ENCODE results near the gene EHD2.
"Not testable (repeated sequence)": the region's sequence is repeated elsewhere in the genome, so short reads cannot be mapped to it uniquely, and the experiment has no call there.

EHD2 gene

DNA sequence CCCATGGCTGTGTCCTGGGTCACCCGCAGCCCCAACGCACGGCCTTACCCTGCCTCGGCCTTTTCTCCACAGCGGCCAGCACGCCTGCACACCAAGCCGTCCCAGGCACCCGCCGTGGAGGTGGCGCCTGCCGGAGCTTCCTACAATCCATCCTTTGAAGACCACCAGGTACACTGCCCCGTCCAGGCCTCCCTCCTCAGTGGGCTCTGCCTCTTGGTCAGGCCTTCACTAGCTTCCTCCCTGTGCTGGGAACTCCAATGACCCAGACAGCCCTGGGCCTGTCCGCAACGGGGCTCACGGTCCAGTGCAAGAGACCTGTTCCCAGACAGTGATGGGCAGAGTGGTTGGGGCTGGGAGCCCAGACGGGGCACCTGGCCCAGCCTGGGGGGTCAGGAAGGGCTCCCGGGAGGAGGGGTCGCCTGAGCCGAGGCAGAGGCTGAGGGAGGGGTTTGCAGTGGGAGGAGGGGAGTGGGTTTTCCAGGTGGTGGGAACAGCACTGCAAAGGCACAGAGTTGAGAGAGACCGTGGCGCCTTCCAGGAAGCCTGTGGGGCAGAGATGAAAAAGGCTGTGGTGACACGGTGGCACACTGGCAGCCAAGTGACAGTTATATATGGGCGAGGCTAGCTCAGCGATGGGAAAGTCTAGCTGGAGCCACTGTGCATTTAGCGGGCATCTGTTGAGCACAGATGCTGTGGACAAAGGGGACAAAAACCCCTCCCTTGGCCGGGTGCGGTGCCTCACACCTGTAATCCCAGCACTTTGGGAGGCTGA lies 39.4 kb downstream of the EHD2 start:
- no peak for DNase-seq

DNA sequence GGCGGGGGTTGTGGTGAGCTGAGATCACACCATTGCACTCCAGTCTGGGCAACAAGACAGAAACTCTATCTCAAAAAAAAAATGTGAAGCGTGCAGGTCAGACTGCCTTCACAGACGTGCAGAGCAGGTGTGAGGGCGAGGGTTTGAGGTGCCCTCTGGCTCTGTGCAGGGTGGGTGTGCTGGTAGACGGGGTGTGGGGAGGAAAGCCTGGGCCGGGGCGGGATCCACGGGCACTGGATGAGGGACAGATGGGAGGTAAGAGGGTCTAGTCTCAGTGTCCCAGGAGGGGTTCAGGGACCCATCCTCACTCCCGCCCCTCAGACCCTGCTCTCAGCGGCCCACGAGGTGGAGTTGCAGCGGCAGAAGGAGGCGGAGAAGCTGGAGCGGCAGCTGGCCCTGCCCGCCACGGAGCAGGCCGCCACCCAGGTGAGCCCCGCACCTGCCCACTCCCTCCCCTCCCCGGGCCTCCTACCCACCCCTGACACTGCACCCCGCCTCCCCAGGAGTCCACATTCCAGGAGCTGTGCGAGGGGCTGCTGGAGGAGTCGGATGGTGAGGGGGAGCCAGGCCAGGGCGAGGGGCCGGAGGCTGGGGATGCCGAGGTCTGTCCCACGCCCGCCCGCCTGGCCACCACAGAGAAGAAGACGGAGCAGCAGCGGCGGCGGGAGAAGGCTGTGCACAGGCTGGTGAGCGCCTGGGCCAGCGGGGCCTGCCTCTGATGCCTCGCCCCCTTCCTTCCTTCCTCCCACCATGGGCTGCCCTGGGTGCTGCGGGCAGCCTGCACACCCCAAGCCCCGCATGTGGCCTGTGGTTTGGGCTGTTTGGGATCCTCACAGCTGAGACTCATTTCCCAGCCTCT lies 41.2 kb downstream of the EHD2 start:
- DNase-seq = no peak

DNA sequence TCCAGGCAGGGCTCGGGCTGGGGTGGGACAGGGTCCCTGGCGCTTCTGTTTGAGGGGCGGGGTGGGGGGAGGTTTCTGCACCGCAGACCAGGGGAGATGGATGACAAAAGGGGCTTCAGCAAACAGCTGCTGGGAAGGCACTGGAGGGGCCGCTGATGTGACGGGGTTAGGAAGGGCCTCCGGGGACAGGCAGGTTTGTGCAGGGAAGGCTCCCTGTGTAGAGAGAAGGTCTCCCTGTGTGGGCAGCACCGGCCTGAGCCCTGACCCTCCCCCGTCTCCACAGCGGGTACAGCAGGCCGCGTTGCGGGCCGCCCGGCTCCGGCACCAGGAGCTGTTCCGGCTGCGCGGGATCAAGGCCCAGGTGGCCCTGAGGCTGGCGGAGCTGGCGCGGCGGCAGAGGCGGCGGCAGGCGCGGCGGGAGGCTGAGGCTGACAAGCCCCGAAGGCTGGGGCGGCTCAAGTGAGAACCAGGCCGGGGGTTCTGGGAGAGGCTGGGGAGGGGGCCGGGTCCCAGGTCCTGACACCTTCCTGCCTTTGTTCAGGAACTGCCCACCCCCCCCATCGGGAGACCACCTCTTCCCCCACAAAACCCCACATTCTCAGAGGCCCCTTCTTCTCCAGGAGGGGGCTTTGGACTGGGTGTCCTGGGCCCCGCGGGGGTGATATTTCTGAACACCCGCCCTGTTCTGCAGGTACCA lies 42.0 kb downstream of the EHD2 start:
- DNase-seq = no peak

DNA sequence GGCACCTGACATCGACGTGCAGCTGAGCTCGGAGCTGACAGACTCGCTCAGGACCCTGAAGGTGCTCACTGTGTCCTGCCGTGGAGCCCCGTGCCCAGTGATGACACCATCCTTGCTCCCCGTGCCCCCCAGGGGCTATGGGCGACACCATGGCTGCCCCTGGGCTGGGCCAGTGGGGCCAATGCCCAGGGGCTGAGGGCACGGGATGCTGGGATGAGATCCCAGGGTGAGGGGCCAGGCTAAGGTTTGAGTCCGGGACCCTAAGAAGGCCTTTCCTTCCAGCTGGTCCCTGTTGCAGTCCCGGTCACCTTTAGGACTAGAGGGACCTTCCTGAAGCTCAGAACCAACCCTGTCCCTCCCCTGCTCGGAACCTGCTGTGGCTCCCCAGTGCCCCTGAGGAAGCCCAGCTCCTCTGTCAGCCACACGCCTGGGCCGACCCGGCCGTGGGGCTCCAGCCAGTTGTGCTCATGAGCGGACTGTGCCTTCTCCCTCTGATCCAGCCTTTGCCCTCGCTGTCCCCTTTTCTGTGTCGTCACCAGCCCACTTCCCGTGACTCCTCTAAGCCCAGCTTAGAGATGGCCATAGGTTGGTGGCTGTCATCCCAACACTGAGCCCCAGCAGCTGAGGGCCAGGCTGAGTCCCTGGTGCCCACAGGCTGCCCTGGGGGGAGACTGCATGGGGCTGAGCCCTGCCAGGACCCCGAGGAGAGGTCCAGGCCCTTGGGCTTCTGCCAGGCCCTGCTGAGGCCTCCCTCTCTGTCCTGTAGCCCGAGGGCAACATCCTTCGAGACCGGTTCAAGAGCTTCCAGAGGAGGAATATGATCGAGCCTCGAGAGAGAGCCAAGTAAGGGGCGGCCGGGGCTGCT lies 42.8 kb downstream of the EHD2 start:
- no peak for DNase-seq

GRCh38 chr19:47756627-47756929 lies 43.4 kb downstream of the EHD2 start:
- DNase-seq = no peak

DNA sequence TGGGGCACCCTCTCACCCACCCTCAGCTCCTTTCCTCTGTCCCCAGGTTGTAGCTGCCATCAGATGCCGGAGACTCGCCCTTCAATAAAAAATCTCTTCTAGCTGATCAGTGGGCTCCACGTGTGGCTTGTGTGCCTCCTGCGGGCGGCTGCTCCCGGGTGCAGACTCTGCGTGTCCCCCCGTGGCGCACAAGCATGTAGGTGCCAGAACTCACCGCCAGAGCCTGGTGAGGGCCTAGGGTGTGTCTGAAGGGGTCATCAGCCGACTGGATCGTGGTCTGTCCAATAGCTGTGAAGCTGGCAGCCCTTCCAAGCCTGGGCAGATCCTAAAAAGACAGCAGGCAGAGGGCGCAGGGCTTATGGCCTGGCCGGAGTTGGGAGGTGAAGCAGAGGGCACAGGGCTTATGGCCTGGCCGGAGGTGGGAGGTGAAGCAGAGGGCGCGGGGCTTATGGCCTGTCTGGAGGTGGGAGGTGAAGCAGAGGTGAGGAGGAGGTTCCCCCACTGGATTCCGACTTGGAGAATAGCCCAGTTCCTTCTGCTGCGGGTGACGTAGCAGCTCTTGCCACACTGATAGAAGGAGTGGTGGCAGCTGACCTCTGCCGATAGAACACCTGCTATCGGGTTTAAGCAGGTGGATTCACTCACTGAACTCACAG lies 43.9 kb downstream of the EHD2 start:
- no peak for DNase-seq

- DNase-seq = no peak
Measured at GRCh38 chr19:47757617-47758442, 44.6 kb downstream of the EHD2 start.

GRCh38 chr19:47758443-47758804 lies 45.2 kb downstream of the EHD2 start:
- no peak for DNase-seq

- no peak for DNase-seq
Measured at GRCh38 chr19:47760632-47760999, 47.4 kb downstream of the EHD2 start.

DNA sequence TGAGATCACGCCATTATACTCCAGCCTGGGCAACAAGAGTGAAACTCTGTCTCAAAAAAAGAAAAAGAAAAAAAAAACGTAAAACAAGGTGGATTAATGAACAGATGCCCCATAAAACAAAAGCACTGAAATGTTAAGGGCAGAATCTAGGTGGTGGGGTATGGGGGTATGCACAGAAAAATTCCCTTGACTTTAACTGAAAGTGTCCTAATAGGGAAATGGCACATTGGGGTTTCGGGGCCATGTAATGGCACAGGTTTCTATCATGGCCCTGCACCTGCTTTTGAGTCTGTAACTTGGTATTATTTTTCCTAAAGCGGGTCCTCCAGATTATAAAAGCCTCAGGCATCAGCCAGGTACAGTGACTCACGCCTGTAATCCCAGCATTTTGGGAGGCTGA lies 48.3 kb downstream of the EHD2 start:
- DNase-seq = no peak

DNA sequence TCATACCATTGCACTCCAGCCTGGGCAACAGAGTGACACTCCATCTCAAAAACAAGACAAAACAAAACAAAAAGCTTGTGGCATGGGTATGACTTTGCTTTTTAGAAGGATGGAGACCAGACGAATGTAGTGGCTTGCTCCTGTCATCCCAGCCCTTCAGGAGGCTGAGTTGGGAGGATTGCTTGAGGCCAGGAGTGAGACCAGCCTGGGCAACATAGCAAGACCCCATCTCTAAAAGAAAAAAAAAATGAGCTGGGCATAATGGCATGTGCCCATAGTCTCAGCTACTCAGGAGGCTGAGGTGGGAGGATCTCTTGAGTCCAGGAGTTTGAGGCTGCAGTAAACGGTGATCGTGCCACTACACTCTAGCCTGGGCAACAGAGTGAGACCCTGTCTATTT lies 48.9 kb downstream of the EHD2 start:
- DNase-seq = no peak

DNA sequence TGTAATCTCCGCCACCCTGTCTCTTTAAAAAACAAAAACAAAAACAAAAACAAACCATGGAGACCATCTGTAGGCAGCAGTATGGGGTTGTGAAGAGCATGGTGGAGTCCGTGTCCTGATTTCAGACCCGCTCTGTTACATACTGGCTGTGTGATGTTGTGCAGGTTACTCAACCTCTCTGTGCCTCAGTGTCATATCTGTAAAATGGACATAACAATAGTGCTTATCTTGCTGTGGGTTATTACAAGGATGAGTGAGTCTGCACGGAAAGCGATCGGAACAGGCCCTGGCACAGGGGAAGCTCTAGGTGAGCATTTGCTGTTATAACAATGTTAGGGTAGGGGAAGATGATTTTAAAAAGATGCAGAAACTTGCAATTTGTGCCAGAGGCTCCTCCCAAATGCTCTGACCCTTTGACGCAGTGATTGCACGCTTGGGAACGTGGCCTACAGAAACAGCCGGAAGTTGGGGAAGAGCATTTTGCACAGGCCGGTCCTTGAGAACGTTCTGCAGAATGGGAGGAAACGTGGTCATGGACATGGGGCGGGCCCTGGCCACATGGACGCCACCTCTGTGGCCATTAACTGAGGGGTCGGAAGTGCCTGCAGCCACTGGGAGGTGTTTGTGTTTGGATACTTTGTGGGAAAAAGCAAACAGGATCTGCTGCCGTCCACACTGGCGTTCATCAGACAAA lies 49.5 kb downstream of the EHD2 start:
- DNase-seq = no peak

- DNase-seq = not testable (repeated sequence)
Measured at GRCh38 chr19:47764705-47765104, 51.5 kb downstream of the EHD2 start.

DNA sequence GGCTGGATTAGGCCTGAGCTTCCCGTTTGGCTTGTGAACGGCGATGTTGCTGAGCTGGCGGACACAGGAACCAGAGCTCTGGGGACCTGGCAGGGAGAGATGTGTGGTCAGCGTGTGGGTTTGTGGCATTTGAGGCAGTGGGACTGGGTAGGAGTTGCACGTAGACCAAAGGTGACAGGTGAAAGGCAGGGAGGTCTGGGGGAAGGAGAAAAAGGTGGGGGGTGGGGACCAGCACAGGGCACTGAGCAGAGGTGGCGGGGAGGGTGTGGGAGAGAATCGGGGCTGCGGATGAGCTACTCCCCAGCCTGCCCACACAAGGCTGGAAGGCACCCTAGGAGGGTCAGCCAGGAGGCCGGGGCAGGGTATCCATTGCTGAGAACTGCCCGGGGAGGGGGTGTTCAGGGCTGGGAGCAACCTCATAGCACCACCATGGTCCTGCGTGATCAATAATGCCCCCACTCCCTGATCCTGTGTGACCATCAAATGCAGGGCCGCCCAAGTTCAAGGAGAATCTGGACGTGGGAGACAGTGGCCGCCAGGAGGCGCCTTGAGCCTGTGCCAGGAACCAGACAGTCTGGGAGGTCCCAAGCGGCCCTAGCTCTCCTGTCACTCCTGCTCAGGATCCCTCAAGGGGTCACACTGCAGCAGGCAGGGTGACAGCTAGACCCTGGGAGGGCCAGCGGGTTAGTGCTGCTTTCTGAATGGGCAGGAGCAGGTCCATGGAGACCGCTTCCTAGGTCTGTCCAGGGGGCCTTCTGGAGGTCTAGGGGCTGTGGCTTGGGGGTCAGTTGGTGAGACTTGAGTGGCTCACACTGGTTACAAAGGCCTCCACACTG lies 52.5 kb downstream of the EHD2 start:
- peak; percentile 49 to 56 for DNase-seq

- no peak for DNase-seq
Measured at GRCh38 chr19:47766359-47766620, 53.1 kb downstream of the EHD2 start.

- no peak for DNase-seq
Measured at GRCh38 chr19:47766670-47767069, 53.4 kb downstream of the EHD2 start.

- no peak for DNase-seq
Measured at GRCh38 chr19:47767349-47767748, 54.1 kb downstream of the EHD2 start.

GRCh38 chr19:47768604-47769003 lies 55.4 kb downstream of the EHD2 start:
- no peak for DNase-seq

GRCh38 chr19:47769534-47769933 lies 56.3 kb downstream of the EHD2 start:
- no peak for DNase-seq

DNA sequence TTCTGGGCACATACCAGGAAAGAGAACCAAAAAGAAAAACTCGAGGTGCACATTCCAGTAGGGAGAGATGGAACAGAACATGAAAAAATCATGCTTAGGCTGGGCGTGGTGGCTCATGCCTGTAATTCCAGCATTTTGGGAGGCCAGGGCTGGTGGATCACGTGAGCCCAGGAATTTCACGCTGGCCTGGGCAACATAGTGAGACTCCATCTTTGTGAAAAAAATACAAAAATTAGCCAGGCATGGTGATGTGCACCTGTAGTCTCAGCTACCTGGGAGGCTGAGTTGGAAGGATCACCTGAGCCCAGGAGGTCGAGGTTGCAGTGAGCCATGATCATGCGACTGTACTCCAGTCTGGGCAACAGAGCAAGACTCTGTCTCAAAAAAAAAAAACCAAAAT lies 58.1 kb downstream of the EHD2 start:
- not testable (repeated sequence) for DNase-seq

Measured in stimulated activated CD4-positive, alpha-beta T cell treated with anti-CD3 and anti-CD28 coated beads, Interleukin-2, amount 100 ng/mL, for 24 hours (primary cell).